ENCODE data around the gene NACC2.

DNA sequence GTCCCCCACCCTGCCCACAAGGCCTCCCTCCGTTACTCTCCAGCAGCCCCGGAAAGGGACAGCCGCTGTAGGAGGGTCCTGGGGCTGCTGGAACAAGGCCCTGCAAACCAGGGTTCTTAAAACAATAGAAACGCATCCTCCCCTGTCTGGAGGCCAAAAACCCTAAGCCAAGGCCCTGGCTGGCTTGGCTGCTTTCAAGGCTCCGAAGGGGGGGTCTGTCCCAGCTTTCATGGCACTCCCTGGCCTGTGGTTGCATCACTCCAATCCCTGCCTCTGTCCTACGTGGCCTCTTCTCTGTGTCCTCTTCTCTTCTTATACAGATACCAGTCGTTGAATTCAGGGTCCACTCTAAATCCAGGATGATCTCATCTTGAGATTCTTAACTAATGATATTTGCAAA is 126.5 kb downstream of the NACC2 start:
- TF ChIP-seq, protein P1, sequence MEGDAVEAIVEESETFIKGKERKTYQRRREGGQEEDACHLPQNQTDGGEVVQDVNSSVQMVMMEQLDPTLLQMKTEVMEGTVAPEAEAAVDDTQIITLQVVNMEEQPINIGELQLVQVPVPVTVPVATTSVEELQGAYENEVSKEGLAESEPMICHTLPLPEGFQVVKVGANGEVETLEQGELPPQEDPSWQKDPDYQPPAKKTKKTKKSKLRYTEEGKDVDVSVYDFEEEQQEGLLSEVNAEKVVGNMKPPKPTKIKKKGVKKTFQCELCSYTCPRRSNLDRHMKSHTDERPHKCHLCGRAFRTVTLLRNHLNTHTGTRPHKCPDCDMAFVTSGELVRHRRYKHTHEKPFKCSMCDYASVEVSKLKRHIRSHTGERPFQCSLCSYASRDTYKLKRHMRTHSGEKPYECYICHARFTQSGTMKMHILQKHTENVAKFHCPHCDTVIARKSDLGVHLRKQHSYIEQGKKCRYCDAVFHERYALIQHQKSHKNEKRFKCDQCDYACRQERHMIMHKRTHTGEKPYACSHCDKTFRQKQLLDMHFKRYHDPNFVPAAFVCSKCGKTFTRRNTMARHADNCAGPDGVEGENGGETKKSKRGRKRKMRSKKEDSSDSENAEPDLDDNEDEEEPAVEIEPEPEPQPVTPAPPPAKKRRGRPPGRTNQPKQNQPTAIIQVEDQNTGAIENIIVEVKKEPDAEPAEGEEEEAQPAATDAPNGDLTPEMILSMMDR (IDR thresholded peaks at IDR 0.05; ENCODE audit: low read depth, low read length, missing input control), result no peak
- TF ChIP-seq, protein P2, sequence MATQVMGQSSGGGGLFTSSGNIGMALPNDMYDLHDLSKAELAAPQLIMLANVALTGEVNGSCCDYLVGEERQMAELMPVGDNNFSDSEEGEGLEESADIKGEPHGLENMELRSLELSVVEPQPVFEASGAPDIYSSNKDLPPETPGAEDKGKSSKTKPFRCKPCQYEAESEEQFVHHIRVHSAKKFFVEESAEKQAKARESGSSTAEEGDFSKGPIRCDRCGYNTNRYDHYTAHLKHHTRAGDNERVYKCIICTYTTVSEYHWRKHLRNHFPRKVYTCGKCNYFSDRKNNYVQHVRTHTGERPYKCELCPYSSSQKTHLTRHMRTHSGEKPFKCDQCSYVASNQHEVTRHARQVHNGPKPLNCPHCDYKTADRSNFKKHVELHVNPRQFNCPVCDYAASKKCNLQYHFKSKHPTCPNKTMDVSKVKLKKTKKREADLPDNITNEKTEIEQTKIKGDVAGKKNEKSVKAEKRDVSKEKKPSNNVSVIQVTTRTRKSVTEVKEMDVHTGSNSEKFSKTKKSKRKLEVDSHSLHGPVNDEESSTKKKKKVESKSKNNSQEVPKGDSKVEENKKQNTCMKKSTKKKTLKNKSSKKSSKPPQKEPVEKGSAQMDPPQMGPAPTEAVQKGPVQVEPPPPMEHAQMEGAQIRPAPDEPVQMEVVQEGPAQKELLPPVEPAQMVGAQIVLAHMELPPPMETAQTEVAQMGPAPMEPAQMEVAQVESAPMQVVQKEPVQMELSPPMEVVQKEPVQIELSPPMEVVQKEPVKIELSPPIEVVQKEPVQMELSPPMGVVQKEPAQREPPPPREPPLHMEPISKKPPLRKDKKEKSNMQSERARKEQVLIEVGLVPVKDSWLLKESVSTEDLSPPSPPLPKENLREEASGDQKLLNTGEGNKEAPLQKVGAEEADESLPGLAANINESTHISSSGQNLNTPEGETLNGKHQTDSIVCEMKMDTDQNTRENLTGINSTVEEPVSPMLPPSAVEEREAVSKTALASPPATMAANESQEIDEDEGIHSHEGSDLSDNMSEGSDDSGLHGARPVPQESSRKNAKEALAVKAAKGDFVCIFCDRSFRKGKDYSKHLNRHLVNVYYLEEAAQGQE (IDR thresholded peaks at IDR 0.05), result no peak
- TF ChIP-seq HNF4G (IDR thresholded peaks at IDR 0.05) (no peak), RAD21 (IDR thresholded peaks at IDR 0.05) (no peak), SP1 (IDR thresholded peaks at IDR 0.05) (no peak)
- TF ChIP-seq, protein P3, sequence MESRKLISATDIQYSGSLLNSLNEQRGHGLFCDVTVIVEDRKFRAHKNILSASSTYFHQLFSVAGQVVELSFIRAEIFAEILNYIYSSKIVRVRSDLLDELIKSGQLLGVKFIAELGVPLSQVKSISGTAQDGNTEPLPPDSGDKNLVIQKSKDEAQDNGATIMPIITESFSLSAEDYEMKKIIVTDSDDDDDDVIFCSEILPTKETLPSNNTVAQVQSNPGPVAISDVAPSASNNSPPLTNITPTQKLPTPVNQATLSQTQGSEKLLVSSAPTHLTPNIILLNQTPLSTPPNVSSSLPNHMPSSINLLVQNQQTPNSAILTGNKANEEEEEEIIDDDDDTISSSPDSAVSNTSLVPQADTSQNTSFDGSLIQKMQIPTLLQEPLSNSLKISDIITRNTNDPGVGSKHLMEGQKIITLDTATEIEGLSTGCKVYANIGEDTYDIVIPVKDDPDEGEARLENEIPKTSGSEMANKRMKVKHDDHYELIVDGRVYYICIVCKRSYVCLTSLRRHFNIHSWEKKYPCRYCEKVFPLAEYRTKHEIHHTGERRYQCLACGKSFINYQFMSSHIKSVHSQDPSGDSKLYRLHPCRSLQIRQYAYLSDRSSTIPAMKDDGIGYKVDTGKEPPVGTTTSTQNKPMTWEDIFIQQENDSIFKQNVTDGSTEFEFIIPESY (IDR thresholded peaks at IDR 0.05), result no peak
- TF ChIP-seq, protein P4, sequence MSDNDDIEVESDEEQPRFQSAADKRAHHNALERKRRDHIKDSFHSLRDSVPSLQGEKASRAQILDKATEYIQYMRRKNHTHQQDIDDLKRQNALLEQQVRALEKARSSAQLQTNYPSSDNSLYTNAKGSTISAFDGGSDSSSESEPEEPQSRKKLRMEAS (IDR thresholded peaks at IDR 0.05), result no peak

Measured in liver (tissue), 3 donors.